Natural killer cell (primary cell): ENCODE measurements around the gene SPAG17. TPM values are rescaled to one million over a fixed set of nuclear protein-coding genes. Genes with fewer than 3 reads are reported as not detected.
A peak's percentile ranks its signal among the peaks of the same experiment; 100 is the strongest.

Experiments used
- ATAC-seq, 3 donors: fragments of 150-1000 bp in 2 of 3; fragments of 200-7000 bp in 1 of 3; cut with Tn5 transposase; 1 replicate in 1 of 3; 2 replicates in 2 of 3; pipeline ENCODE4 v1.10.0; 2021; ENCODE audit warnings: mild to moderate bottlenecking in 2 of 3, moderate library complexity in 2 of 3
- DNase-seq, 2 donors: peaks; one replicate each; pipeline versions ENCODE4 v3.0.0 to v3.0.0-alpha.2; 2013 to 2021; ENCODE audit warnings: mixed read lengths in 1 of 2
- H3K27ac ChIP-seq: one replicate; pipeline ENCODE4 v1.5.1; 2013; ENCODE audit warnings: mild to moderate bottlenecking, low read length
- H3K27me3 ChIP-seq: one replicate; pipeline ENCODE4 v1.6.1; 2013; ENCODE audit warnings: low read length; ENCODE audit not compliant: control insufficient read depth, insufficient read depth
- H3K36me3 ChIP-seq: one replicate; pipeline ENCODE4 v1.6.1; 2013; ENCODE audit warnings: low read length; ENCODE audit not compliant: control insufficient read depth, insufficient read depth
- H3K4me1 ChIP-seq: one replicate; pipeline ENCODE4 v1.6.1; 2013; ENCODE audit warnings: low read length; ENCODE audit not compliant: control insufficient read depth, insufficient read depth
- H3K4me3 ChIP-seq: one replicate; pipeline ENCODE4 v1.5.1; 2013; ENCODE audit warnings: low read length
- H3K9me3 ChIP-seq: one replicate; pipeline ENCODE4 v1.6.1; 2013; ENCODE audit warnings: low read length; ENCODE audit not compliant: control insufficient read depth, insufficient read depth
- H3K27ac Mint-ChIP-seq, 2 donors: one replicate each; pipeline ENCODE4 v1.8.0; 2022; ENCODE audit warnings: mild to moderate bottlenecking in 2 of 2, mixed read lengths in 2 of 2, moderate library complexity in 1 of 2
- H3K27me3 Mint-ChIP-seq, 2 donors: one replicate each; pipeline ENCODE4 v1.8.0; 2022; ENCODE audit warnings: low read depth in 2 of 2, mixed read lengths in 2 of 2
- H3K36me3 Mint-ChIP-seq: one replicate; pipeline ENCODE4 v1.8.0; 2022; ENCODE audit warnings: mixed read lengths
- H3K4me1 Mint-ChIP-seq, 2 donors: one replicate each; pipeline ENCODE4 v1.8.0; 2022; ENCODE audit warnings: mixed read lengths in 2 of 2
- H3K4me3 Mint-ChIP-seq: one replicate; pipeline ENCODE4 v1.8.0; 2022; ENCODE audit warnings: mild to moderate bottlenecking, moderate library complexity, mixed read lengths
- H3K9me3 Mint-ChIP-seq, 2 donors: one replicate each; pipeline ENCODE4 v1.8.0; 2022; ENCODE audit warnings: mixed read lengths in 2 of 2
- CTCF ChIP-seq: fragments of 200-600 bp; IDR thresholded peaks from one replicate; pipeline ENCODE4 v1.8.0; 2022; ENCODE audit warnings: antibody characterized with exemption
- WGBS: methylation state at CpG from one replicate; pipeline ENCODE4 v1.1.7; 2013; ENCODE audit warnings: missing lambda C conversion rate; ENCODE audit not compliant: insufficient coverage; 5-methylcytosine and 5-hydroxymethylcytosine counted together
- intact Hi-C: fragments of 100-400 bp; cut with micrococcal nuclease; formaldehyde crosslinking; loops from one replicate; pipeline ENCODE4 v1.14.2; 2022
- total RNA-seq, 4 donors: library from RNA; stranded (reverse); fragments of 120-200 nt in 1 of 4; gene quantifications; one replicate each; pipeline versions ENCODE4 v1.2.3 to v1.2.4, GENCODE V29; 2013 to 2022

Gene SPAG17
- total RNA-seq, result not detected
- 0.07 TPM for total RNA-seq (2013)

DNA sequence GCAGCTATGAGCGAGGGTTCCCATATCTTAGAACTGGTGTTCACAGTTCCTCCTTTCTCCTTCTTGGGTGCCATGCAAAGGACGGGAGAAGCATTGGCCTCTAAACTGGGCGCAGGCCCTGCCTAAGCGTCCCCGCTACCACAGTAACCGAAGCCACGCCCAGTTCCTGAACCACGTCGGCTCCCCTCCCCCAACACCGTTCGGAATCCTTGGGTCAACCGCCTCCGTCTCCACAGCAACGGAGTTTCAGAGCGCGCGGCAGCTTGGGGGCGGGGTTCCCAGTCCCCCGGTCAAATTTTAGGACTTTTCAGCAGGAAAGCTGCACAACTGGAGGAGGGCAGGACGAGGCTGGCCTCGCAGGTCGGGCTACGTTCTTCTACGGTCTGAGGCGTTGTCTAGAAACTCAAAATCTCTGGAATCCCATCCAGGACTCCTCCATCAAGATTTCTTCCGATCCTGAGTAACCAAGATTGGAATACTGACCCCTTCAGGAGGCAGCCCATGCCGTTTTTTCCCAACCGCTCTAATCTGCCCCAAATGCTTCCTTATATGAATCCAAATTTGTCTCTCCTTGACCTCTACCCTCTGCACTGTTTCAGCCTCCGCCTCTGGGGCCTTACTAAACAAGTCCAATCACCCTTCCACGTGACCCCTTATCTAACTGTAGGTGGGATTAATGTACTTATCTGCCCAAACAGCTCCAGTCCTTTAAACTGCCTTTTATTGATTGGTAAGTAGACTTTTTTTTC lies at the start of gene SPAG17:
Gene SPAG17, minus strand, starts transcription at position 145 of the 749 bp plus-strand sequence. Its CDS starts 71 bp downstream, at position 74.
- intact Hi-C loops, result no loop called here
- no peak for TF ChIP-seq CTCF
- DNase-seq (no peak), ATAC-seq (peak in 1 of 3 donors; percentile 30)
- Histone ChIP-seq H3K27me3 (no peaks in the 10 kb centered on the region), H3K36me3 (no peaks in the 10 kb centered on the region), H3K9me3 (peaks cover 2% of the 10 kb centered on the region), H3K4me1 (peaks cover 6% of the 10 kb centered on the region), H3K4me3 (no peak within 1 kb of the TSS), H3K27ac (no peak within 1 kb of the TSS)
- Mint-ChIP-seq H3K9me3 (peaks cover 2 to 9% of the 10 kb centered on the region in 2 donors), H3K4me3 (no peak within 1 kb of the TSS), H3K4me1 (peaks cover 0 to 12% of the 10 kb centered on the region in 2 donors), H3K27me3 (peaks cover 0 to 3% of the 10 kb centered on the region in 2 donors), H3K27ac (no peak within 1 kb of the TSS), H3K36me3 (no peaks in the 10 kb centered on the region)
- WGBS, result 9% methylated on average over 28 of the region's 30 CpGs

DNA sequence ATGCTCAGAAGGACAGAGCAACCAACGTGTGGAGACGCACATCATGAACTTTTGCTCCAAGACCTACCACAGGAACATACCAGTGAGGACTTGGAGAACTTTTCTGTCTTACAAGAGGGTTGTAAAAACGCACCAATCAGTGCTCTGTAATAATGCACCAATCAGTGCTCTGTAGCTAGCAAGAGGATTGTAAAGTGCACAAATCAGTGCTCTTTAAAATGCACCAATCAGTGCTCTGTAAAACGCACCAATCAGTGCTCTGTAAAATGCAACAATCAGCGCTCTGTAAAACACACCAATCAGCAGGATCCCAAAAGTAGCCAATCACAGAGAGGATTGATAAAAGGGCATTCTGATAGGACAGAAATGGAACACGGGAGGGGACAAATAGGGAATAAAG lies 40.4 kb upstream of the SPAG17 start:
- Histone ChIP-seq H3K4me1 (no peaks in the 10 kb centered on the region), H3K4me3 (no peak overlapping the region), H3K27me3 (no peaks in the 10 kb centered on the region), H3K36me3 (no peaks in the 10 kb centered on the region), H3K9me3 (no peaks in the 10 kb centered on the region), H3K27ac (no peak overlapping the region)
- H3K4me3 Mint-ChIP-seq, result no peak overlapping the region
- H3K27ac Mint-ChIP-seq, result no peak overlapping the region
- DNase-seq (no peak), ATAC-seq (no peak)
- peaks cover 0 to 2% of the 10 kb centered on the region in 2 donors for H3K9me3 Mint-ChIP-seq
- no peak for TF ChIP-seq CTCF
- H3K36me3 Mint-ChIP-seq, result no peaks in the 10 kb centered on the region
- H3K27me3 Mint-ChIP-seq, result no peaks in the 10 kb centered on the region
- 89% methylated on average over 6 of the region's 6 CpGs for WGBS
- intact Hi-C loops, result no loop called here
- H3K4me1 Mint-ChIP-seq, result no peaks in the 10 kb centered on the region

- H3K4me1 Mint-ChIP-seq, result no peaks in the 10 kb centered on the region
- Histone ChIP-seq H3K27me3 (no peaks in the 10 kb centered on the region), H3K9me3 (no peaks in the 10 kb centered on the region), H3K27ac (no peak overlapping the region), H3K4me3 (no peak overlapping the region), H3K36me3 (no peaks in the 10 kb centered on the region), H3K4me1 (no peaks in the 10 kb centered on the region)
- no peaks in the 10 kb centered on the region for H3K27me3 Mint-ChIP-seq
- intact Hi-C loops, result no loop called here
- no peak overlapping the region for H3K4me3 Mint-ChIP-seq
- ATAC-seq, result no peak
- no peak overlapping the region for H3K27ac Mint-ChIP-seq
- 100% methylated on average over 1 of the region's 1 CpG for WGBS
- no peak for TF ChIP-seq CTCF
- DNase-seq, result no peak
- H3K36me3 Mint-ChIP-seq, result no peaks in the 10 kb centered on the region
- H3K9me3 Mint-ChIP-seq, result peaks cover 0 to 2% of the 10 kb centered on the region in 2 donors
Observed at GRCh38 chr1:118223426-118223825, 38.4 kb upstream of the SPAG17 start.

- intact Hi-C loops, result no loop called here
- Histone ChIP-seq H3K27me3 (no peaks in the 10 kb centered on the region), H3K4me3 (no peak overlapping the region), H3K36me3 (no peaks in the 10 kb centered on the region), H3K27ac (no peak overlapping the region), H3K4me1 (no peaks in the 10 kb centered on the region), H3K9me3 (no peaks in the 10 kb centered on the region)
- Mint-ChIP-seq H3K4me1 (no peaks in the 10 kb centered on the region), H3K4me3 (no peak overlapping the region), H3K27me3 (no peaks in the 10 kb centered on the region), H3K27ac (no peak overlapping the region), H3K9me3 (peaks cover 7 to 10% of the 10 kb centered on the region in 2 donors), H3K36me3 (no peaks in the 10 kb centered on the region)
- TF ChIP-seq CTCF, result no peak
- WGBS, result no CpG with 5 or more reads among the region's 2 CpGs
- no peak for DNase-seq
- no peak for ATAC-seq
Observed at GRCh38 chr1:118219438-118219837, 34.4 kb upstream of the SPAG17 start.
